ENCODE data around the gene TMEM147.

DNA sequence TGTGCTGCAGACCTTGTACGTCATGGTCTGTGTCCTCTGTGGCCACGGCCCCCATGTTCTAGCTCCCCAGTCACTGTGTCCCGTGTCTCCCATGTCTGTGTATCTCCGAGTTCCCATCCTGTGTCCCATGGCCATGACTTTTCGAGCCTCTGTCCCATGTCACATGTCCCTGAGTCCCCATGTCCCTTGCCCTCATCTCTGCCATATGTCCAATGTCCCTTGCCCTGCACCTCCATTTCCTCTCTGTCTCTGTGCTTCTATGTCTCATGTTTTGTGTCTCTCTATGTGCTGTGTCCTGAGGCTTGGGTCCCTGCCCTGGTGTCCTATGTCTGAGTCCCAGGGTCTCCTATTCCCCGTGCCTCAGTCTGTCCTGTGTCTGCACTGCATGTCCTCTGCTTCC lies 16.0 kb downstream of the TMEM147 start:
- TF ChIP-seq, protein P1, sequence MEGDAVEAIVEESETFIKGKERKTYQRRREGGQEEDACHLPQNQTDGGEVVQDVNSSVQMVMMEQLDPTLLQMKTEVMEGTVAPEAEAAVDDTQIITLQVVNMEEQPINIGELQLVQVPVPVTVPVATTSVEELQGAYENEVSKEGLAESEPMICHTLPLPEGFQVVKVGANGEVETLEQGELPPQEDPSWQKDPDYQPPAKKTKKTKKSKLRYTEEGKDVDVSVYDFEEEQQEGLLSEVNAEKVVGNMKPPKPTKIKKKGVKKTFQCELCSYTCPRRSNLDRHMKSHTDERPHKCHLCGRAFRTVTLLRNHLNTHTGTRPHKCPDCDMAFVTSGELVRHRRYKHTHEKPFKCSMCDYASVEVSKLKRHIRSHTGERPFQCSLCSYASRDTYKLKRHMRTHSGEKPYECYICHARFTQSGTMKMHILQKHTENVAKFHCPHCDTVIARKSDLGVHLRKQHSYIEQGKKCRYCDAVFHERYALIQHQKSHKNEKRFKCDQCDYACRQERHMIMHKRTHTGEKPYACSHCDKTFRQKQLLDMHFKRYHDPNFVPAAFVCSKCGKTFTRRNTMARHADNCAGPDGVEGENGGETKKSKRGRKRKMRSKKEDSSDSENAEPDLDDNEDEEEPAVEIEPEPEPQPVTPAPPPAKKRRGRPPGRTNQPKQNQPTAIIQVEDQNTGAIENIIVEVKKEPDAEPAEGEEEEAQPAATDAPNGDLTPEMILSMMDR (IDR thresholded peaks at IDR 0.05; ENCODE audit: extremely low read depth in 1 of 2, insufficient read depth in 1 of 2, low read depth in 1 of 2, low read length in 2 of 2) = no peak
- no peak for TF ChIP-seq MYC (IDR thresholded peaks at IDR 0.05; ENCODE audit: low read depth, low read length)
